Measurements from ENCODE around the gene PLA2G4D.

The PLA2G4D gene

GRCh38 chr15:42078903-42079302 lies 15.5 kb downstream of the PLA2G4D start:
- no peaks in the 10 kb centered on the region for H3K36me3 Mint-ChIP-seq
- H3K27ac Mint-ChIP-seq: no peak overlapping the region
- no peaks in the 10 kb centered on the region for H3K9me3 Mint-ChIP-seq
- H3K4me1 Mint-ChIP-seq: no peaks in the 10 kb centered on the region
- no peak overlapping the region for H3K4me3 Mint-ChIP-seq
- ATAC-seq: no peak
- peaks cover 17% of the 10 kb centered on the region for H3K27me3 Mint-ChIP-seq

GRCh38 chr15:42077689-42078088 lies 16.7 kb downstream of the PLA2G4D start:
- no peak for ATAC-seq
- peaks cover 7% of the 10 kb centered on the region for H3K27me3 Mint-ChIP-seq
- no peak overlapping the region for H3K4me3 Mint-ChIP-seq
- no peaks in the 10 kb centered on the region for H3K4me1 Mint-ChIP-seq
- H3K9me3 Mint-ChIP-seq: no peaks in the 10 kb centered on the region
- no peaks in the 10 kb centered on the region for H3K36me3 Mint-ChIP-seq
- H3K27ac Mint-ChIP-seq: no peak overlapping the region

- Mint-ChIP-seq H3K9me3 (no peaks in the 10 kb centered on the region), H3K27me3 (peaks cover 33% of the 10 kb centered on the region), H3K27ac (no peak overlapping the region), H3K4me1 (no peaks in the 10 kb centered on the region), H3K4me3 (no peak overlapping the region), H3K36me3 (no peaks in the 10 kb centered on the region)
- ATAC-seq: no peak
These were observed 20.9 kb downstream of the PLA2G4D start for GRCh38 chr15:42073418-42073817.

- Mint-ChIP-seq H3K27me3 (peaks cover 42% of the 10 kb centered on the region), H3K9me3 (peaks cover 4% of the 10 kb centered on the region), H3K4me3 (no peak overlapping the region), H3K27ac (no peak overlapping the region), H3K4me1 (no peaks in the 10 kb centered on the region), H3K36me3 (peaks cover 7% of the 10 kb centered on the region)
- no peak for ATAC-seq
These were observed 22.1 kb downstream of the PLA2G4D start for GRCh38 chr15:42072141-42072685.

GRCh38 chr15:42071717-42072116 lies 22.6 kb downstream of the PLA2G4D start:
- no peak for ATAC-seq
- H3K9me3 Mint-ChIP-seq: peaks cover 7% of the 10 kb centered on the region
- no peak overlapping the region for H3K4me3 Mint-ChIP-seq
- peaks cover 11% of the 10 kb centered on the region for H3K36me3 Mint-ChIP-seq
- H3K27me3 Mint-ChIP-seq: peaks cover 47% of the 10 kb centered on the region
- no peak overlapping the region for H3K27ac Mint-ChIP-seq
- H3K4me1 Mint-ChIP-seq: no peaks in the 10 kb centered on the region

- Mint-ChIP-seq H3K27me3 (peaks cover 55% of the 10 kb centered on the region), H3K9me3 (peaks cover 7% of the 10 kb centered on the region), H3K27ac (no peak overlapping the region), H3K36me3 (peaks cover 16% of the 10 kb centered on the region), H3K4me1 (peaks cover 7% of the 10 kb centered on the region), H3K4me3 (no peak overlapping the region)
- ATAC-seq: no peak
These were observed 23.4 kb downstream of the PLA2G4D start for GRCh38 chr15:42070976-42071350.

- ATAC-seq: no peak
- Mint-ChIP-seq H3K36me3 (peaks cover 16% of the 10 kb centered on the region), H3K4me3 (no peak overlapping the region), H3K27ac (no peak overlapping the region), H3K27me3 (peaks cover 60% of the 10 kb centered on the region), H3K4me1 (peaks cover 7% of the 10 kb centered on the region), H3K9me3 (peaks cover 7% of the 10 kb centered on the region)
These were observed 23.9 kb downstream of the PLA2G4D start for GRCh38 chr15:42070279-42070975.

GRCh38 chr15:42069496-42070278 lies 24.7 kb downstream of the PLA2G4D start:
- Mint-ChIP-seq H3K36me3 (peaks cover 16% of the 10 kb centered on the region), H3K9me3 (peaks cover 7% of the 10 kb centered on the region), H3K4me3 (no peak overlapping the region), H3K27ac (no peak overlapping the region), H3K27me3 (peaks cover 68% of the 10 kb centered on the region), H3K4me1 (peaks cover 7% of the 10 kb centered on the region)
- ATAC-seq: no peak

GRCh38 chr15:42069025-42069424 lies 25.3 kb downstream of the PLA2G4D start:
- H3K27ac Mint-ChIP-seq: no peak overlapping the region
- H3K9me3 Mint-ChIP-seq: peaks cover 7% of the 10 kb centered on the region
- H3K4me1 Mint-ChIP-seq: peaks cover 7% of the 10 kb centered on the region
- peaks cover 74% of the 10 kb centered on the region for H3K27me3 Mint-ChIP-seq
- no peak overlapping the region for H3K4me3 Mint-ChIP-seq
- no peak for ATAC-seq
- peaks cover 16% of the 10 kb centered on the region for H3K36me3 Mint-ChIP-seq

- Mint-ChIP-seq H3K36me3 (peaks cover 16% of the 10 kb centered on the region), H3K4me1 (peaks cover 7% of the 10 kb centered on the region), H3K9me3 (peaks cover 7% of the 10 kb centered on the region), H3K4me3 (no peak overlapping the region), H3K27me3 (peaks cover 78% of the 10 kb centered on the region), H3K27ac (no peak overlapping the region)
- no peak for ATAC-seq
These were observed 25.8 kb downstream of the PLA2G4D start for GRCh38 chr15:42068601-42069000.

GRCh38 chr15:42066764-42067415 lies 27.5 kb downstream of the PLA2G4D start:
- no peak for ATAC-seq
- Mint-ChIP-seq H3K27ac (no peak overlapping the region), H3K27me3 (peaks cover 82% of the 10 kb centered on the region), H3K36me3 (peaks cover 16% of the 10 kb centered on the region), H3K9me3 (peaks cover 7% of the 10 kb centered on the region), H3K4me1 (peaks cover 7% of the 10 kb centered on the region), H3K4me3 (no peak overlapping the region)

GRCh38 chr15:42065468-42065867 lies 28.9 kb downstream of the PLA2G4D start:
- Mint-ChIP-seq H3K27ac (no peak overlapping the region), H3K9me3 (peaks cover 7% of the 10 kb centered on the region), H3K4me3 (no peak overlapping the region), H3K4me1 (peaks cover 7% of the 10 kb centered on the region), H3K27me3 (peaks cover 68% of the 10 kb centered on the region), H3K36me3 (peaks cover 16% of the 10 kb centered on the region)
- ATAC-seq: no peak

GRCh38 chr15:42065033-42065432 lies 29.3 kb downstream of the PLA2G4D start:
- H3K27me3 Mint-ChIP-seq: peaks cover 64% of the 10 kb centered on the region
- ATAC-seq: peak; percentile 37
- no peak overlapping the region for H3K27ac Mint-ChIP-seq

GRCh38 chr15:42064271-42064670 lies 30.1 kb downstream of the PLA2G4D start:
- ATAC-seq: no peak
- peaks cover 7% of the 10 kb centered on the region for H3K9me3 Mint-ChIP-seq
- peaks cover 16% of the 10 kb centered on the region for H3K36me3 Mint-ChIP-seq
- H3K4me3 Mint-ChIP-seq: no peak overlapping the region
- H3K27me3 Mint-ChIP-seq: peaks cover 58% of the 10 kb centered on the region
- H3K4me1 Mint-ChIP-seq: peaks cover 12% of the 10 kb centered on the region
- H3K27ac Mint-ChIP-seq: no peak overlapping the region

More at GRCh38 chr15:42065033-42065432, 29.3 kb downstream of the PLA2G4D start:
- Mint-ChIP-seq H3K4me3 (no peak overlapping the region), H3K36me3 (peaks cover 16% of the 10 kb centered on the region), H3K4me1 (peaks cover 11% of the 10 kb centered on the region), H3K9me3 (peaks cover 7% of the 10 kb centered on the region)

- no peak for ATAC-seq
- Mint-ChIP-seq H3K4me1 (peaks cover 12% of the 10 kb centered on the region), H3K27me3 (peaks cover 48% of the 10 kb centered on the region), H3K4me3 (no peak overlapping the region), H3K36me3 (peaks cover 16% of the 10 kb centered on the region), H3K9me3 (peaks cover 7% of the 10 kb centered on the region), H3K27ac (no peak overlapping the region)
These were observed 31.1 kb downstream of the PLA2G4D start for GRCh38 chr15:42063122-42063848.
